MV-4-11 (cell line): ENCODE results near the gene MEIOC.
"Not testable (repeated sequence)": the region's sequence is repeated elsewhere in the genome, so short reads cannot be mapped to it uniquely, and the experiment has no call there.

ENCODE experiments used
- DNase-seq: peaks from one replicate; lab custom pipeline; 2025; lab: John Stamatoyannopoulos, UW

Gene MEIOC

GRCh38 chr17:44655983-44656710 lies at the start of gene MEIOC:
MEIOC (plus strand) TSS chr17:44656468; CDS start chr17:44656614, 146 bp downstream.
- DNase-seq = no peak

GRCh38 chr17:44606658-44607057 lies 49.6 kb upstream of the MEIOC start:
- DNase-seq = no peak

DNA sequence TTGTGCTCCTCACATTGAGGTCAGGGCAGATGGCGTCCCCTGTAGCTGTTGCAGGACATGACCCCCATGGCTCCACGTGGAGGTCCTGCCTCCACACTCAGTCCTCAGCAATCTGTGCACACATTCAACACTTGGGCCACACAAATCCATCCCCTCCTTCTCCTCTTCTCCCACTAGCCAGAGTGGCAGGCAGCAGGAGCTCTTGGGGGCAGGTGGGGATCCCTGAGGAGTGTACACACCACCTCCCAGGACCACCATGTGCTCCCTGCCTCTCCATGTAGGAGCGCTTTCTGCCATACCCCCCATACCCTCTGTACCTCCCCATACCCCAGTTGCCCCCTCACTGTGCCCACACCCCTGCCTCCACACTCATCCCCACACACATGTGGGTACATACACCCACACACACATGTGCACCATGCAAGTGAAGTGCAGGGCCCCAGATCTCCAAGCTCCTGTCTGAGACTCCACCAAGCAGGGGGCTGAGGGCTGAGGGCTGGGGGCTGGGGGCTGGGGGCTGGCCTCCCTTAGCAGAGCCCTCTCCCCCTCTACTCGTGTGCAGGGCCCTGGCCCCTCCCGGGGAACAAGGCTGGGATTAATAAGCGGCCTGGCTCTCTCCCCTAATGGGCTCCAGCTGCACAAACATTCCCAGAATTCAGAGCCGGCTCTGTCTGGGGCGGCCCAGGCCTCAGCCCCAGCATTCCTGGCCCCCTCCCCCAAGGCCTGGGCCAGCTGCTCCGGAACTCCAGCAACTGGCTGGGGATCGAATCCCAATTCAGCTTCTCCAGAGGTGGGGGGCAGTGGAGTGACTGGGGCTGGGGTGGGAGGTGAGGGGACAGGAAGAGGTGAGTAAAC lies 48.2 kb upstream of the MEIOC start:
- DNase-seq = no peak

- DNase-seq = no peak
Observed at GRCh38 chr17:44608727-44609435, 47.4 kb upstream of the MEIOC start.

- no peak for DNase-seq
Observed at GRCh38 chr17:44610331-44610730, 45.9 kb upstream of the MEIOC start.

GRCh38 chr17:44610871-44611270 lies 45.4 kb upstream of the MEIOC start:
- DNase-seq = peak; percentile 70

GRCh38 chr17:44614862-44615261 lies 41.4 kb upstream of the MEIOC start:
- no peak for DNase-seq

DNA sequence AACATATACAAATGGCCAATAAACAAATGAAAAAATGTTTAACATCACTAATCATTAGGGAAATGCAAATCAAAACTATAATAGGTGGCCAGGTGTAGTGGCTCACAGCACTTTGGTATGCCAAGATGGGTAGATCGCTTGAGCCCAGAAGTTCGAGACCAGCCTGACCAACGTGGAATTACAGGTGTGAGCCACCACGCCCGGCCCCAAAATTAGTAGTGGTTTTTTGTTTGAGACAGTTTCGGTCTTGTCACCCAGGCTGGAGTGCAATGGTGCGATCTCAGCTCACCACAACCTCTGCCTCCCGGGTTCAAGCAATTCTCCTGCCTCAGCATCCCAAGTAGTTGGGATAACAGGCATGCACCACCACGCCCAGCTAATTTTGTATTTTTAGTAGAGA lies 37.6 kb upstream of the MEIOC start:
- DNase-seq = not testable (repeated sequence)

GRCh38 chr17:44623070-44623725 lies 33.1 kb upstream of the MEIOC start:
- DNase-seq = no peak

- DNase-seq = no peak
Observed at GRCh38 chr17:44627513-44628242, 28.6 kb upstream of the MEIOC start.

DNA sequence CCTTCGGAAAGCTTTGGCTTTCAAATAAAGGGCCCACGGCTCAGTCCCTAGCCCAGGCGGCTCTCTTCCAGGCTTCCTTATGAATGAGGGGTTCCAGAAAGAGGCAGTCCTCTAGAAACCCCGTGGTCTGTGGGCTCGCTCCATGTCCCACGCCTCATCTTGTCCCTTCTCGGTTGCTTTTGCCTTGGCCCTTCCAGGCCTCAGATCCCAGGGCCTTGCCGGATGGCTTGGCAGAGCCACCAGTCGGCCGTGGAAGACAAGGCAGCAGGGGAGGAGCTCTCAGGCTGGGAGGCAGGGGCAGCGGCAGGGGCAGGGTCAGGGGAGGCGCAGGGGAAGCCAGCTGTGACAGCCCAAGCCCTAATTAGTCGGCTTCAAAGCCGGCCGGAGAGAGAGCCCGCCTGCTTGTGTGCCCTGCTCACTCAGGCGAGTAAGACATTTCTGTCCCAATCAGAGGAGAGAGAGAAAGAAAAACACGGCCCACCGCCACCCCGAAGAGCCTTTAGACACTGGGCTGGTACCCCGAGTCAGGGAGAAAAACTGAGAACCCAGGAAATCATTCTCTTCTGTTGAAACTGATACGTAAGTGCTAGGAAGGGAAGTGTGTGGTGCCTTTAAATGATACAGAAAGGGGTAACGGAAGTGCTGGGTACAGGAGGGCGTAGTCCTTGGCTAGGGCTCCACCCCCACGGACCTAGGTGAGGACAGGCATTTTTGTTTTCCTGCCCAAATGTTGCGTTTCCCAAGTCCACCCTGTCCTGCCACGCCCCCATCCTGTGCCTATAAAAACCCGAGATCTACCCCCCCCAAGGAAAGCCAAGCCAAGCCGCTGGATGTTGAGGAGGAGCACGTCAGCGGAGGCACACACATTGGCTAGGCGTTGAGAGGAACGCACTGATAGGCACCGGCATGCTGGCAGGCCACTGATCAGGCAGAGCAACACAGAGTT lies 27.8 kb upstream of the MEIOC start:
- DNase-seq = peak; percentile 46

DNA sequence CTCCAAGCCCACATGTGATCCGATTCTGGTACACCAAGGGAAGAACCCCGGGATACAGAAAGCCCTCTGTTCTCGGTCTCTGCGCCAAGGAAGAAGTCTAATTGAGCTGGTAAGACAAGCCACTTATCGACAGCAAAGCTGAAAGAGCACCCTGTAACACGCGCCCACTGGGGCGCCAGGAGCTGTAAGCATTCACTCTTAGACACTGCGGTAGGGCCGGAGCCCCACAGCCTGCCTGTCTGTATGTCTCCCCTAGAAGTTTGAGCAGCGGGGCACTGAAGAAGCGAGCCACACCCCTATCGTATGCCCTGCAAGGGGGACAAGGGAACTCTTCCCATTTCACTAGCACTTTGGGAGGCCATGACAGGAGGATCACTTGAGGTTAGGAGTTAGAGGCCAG lies 27.0 kb upstream of the MEIOC start:
- DNase-seq = no peak

GRCh38 chr17:44630703-44631102 lies 25.6 kb upstream of the MEIOC start:
- DNase-seq = no peak

- DNase-seq = no peak
Observed at GRCh38 chr17:44633998-44634397, 22.3 kb upstream of the MEIOC start.

GRCh38 chr17:44634401-44634800 lies 21.9 kb upstream of the MEIOC start:
- DNase-seq = not testable (repeated sequence)

GRCh38 chr17:44636562-44636961 lies 19.7 kb upstream of the MEIOC start:
- DNase-seq = peak; percentile 78

GRCh38 chr17:44637066-44637465 lies 19.2 kb upstream of the MEIOC start:
- DNase-seq = no peak

- DNase-seq = no peak
Observed at GRCh38 chr17:44642834-44643233, 13.4 kb upstream of the MEIOC start.

DNA sequence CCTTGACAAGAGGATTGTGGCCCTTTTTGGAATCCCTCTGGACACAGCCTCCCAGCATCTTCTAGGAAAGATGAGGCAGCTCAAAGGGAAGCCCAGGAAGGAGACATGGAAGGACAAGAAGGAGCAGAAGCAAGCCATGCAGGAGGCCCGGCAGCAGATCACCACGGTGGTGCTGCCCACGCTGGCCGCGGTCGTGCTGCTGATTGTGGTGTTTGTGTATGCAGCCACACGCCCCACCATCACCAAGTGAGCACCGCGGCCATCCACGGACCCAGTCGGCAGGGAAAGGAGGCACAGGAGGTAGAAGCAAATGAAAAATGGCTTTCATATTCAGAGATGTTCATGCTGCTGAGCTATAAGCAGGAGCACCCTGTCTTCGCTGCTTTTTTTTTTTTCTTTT lies 10.9 kb upstream of the MEIOC start:
- no peak for DNase-seq

DNA sequence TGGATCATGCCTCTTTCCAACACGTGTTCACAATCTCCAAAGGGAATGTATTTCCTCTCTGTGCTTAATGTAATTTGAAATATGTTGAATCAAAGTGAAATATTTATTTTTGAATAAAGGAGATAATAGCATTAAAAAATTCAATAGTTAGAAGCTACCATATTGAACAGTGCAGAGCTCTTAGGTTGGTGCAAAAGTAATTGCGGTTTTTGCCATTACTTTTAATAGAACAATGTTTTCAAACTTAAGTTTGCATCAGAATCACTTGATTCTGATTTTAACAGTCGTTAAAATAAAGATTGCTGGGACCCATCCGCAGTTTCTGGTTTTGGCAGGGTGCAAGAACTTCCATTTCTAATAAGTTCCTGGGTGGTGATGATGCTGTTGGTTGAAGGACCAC lies 10.0 kb upstream of the MEIOC start:
- DNase-seq = no peak
